ENCODE measurements around the gene C11orf54.
"Not testable (repeated sequence)": the region's sequence is repeated elsewhere in the genome, so short reads cannot be mapped to it uniquely, and the experiment has no call there.

DNA sequence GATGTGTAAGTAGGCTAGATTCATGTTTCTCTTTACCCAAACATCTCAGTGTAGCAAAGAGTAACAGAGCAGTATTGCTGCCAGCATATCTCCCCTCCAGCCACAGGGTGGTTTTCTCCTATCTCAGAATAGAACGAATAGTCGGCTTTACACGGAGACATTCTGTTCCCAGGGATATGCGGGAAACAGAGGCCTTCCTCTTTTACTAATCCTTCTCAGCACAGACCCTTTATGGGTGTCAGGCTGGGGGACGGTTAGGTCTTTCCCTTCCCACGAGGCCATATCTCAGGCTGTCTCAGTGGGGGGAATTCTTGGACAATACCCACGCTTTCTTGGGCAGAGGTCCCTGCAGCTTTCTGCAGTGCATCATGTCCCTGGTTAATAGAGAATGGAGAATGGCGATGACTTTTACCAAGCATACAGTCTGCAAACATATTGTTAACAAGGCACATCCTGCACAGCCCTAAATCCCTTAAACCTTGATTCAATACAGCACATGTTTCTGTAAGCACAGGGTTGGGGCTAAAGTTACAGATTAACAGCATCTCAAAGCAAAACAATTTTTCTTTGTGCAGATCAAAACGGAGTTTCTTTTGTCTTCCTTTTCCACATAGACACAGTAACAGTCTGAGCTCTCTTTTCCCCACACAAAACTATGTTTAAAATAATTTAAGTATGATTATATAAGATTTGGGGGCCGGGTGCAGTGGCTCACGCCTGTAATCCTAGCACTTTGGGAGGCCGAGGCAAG is 3.7 kb downstream of the C11orf54 start:
- TF ChIP-seq, protein P1, sequence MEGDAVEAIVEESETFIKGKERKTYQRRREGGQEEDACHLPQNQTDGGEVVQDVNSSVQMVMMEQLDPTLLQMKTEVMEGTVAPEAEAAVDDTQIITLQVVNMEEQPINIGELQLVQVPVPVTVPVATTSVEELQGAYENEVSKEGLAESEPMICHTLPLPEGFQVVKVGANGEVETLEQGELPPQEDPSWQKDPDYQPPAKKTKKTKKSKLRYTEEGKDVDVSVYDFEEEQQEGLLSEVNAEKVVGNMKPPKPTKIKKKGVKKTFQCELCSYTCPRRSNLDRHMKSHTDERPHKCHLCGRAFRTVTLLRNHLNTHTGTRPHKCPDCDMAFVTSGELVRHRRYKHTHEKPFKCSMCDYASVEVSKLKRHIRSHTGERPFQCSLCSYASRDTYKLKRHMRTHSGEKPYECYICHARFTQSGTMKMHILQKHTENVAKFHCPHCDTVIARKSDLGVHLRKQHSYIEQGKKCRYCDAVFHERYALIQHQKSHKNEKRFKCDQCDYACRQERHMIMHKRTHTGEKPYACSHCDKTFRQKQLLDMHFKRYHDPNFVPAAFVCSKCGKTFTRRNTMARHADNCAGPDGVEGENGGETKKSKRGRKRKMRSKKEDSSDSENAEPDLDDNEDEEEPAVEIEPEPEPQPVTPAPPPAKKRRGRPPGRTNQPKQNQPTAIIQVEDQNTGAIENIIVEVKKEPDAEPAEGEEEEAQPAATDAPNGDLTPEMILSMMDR (IDR thresholded peaks at IDR 0.05) = not testable (repeated sequence)
- not testable (repeated sequence) for TF ChIP-seq POLR2A (IDR thresholded peaks at IDR 0.05)

Measured in tibial nerve (tissue), 3 donors.